HFFc6 (cell line): Measurements from ENCODE around the gene NPL. TPM values are rescaled to one million over a fixed set of nuclear protein-coding genes. Genes with fewer than 3 reads are reported as not detected.

Experiments used
- DNase-seq: peaks from one replicate; pipeline ENCODE4 v3.0.0-alpha.2; 2018
- H3K27ac Mint-ChIP-seq: 2 replicates; pipeline ENCODE4 v1.8.0; 2020; ENCODE audit warnings: mild to moderate bottlenecking, mixed read lengths
- H3K27me3 Mint-ChIP-seq: 2 replicates; pipeline ENCODE4 v1.8.0; 2021; ENCODE audit warnings: mild to moderate bottlenecking, moderate library complexity, mixed read lengths; ENCODE audit not compliant: insufficient read depth
- H3K36me3 Mint-ChIP-seq: 2 replicates; pipeline ENCODE4 v1.8.0; 2021; ENCODE audit warnings: low read depth, mixed read lengths
- H3K4me1 Mint-ChIP-seq: 2 replicates; pipeline ENCODE4 v1.8.0; 2020; ENCODE audit warnings: low read depth, mixed read lengths
- H3K4me3 Mint-ChIP-seq: 2 replicates; pipeline ENCODE4 v1.8.0; 2020; ENCODE audit warnings: mild to moderate bottlenecking, moderate library complexity, mixed read lengths
- H3K9me3 Mint-ChIP-seq: 2 replicates; pipeline ENCODE4 v1.8.0; 2020; ENCODE audit warnings: mild to moderate bottlenecking, mixed read lengths
- CTCF ChIP-seq: fragments of 200-600 bp; sonication (generic); IDR thresholded peaks from 2 replicates; pipeline ENCODE4 v1.5.0; 2021; ENCODE audit warnings: antibody characterized with exemption, mild to moderate bottlenecking
- total RNA-seq, 6 experiments: library from RNA; stranded (reverse); fragmentation: NEBNext Ultra II Directional; extraction: Animal tissue kit (Norgen Biotek cat#: 25700); gene quantifications; 2 replicates in 1 of 6; 3 replicates in 5 of 6; pipeline ENCODE4 v1.2.3, GENCODE V29; 2021

NPL gene
- total RNA-seq, 6 experiments from 2014 or later: 1.2 to 2.0 (median 1.5) TPM

GRCh38 chr1:182795563-182796228 is 6.1 kb downstream of the NPL start:
- DNase-seq: no peak
- Mint-ChIP-seq H3K27ac (no peak overlapping the region), H3K36me3 (no peaks in the 10 kb centered on the region)

GRCh38 chr1:182802006-182802803 is 12.6 kb downstream of the NPL start:
- no peaks in the 10 kb centered on the region for H3K9me3 Mint-ChIP-seq
- H3K27ac Mint-ChIP-seq: no peak overlapping the region
- no peak overlapping the region for H3K4me3 Mint-ChIP-seq
- TF ChIP-seq CTCF: no peak
- no peaks in the 10 kb centered on the region for H3K36me3 Mint-ChIP-seq
- no peak for DNase-seq
- no peaks in the 10 kb centered on the region for H3K27me3 Mint-ChIP-seq
- H3K4me1 Mint-ChIP-seq: no peaks in the 10 kb centered on the region

More at GRCh38 chr1:182795563-182796228, 6.1 kb downstream of the NPL start:
- Mint-ChIP-seq H3K27me3 (no peaks in the 10 kb centered on the region), H3K4me1 (no peaks in the 10 kb centered on the region), H3K4me3 (no peak overlapping the region), H3K9me3 (no peaks in the 10 kb centered on the region)
- TF ChIP-seq CTCF: no peak

GRCh38 chr1:182803846-182804245 is 14.3 kb downstream of the NPL start:
- H3K27ac Mint-ChIP-seq: no peak overlapping the region
- H3K36me3 Mint-ChIP-seq: no peaks in the 10 kb centered on the region
- no peaks in the 10 kb centered on the region for H3K4me1 Mint-ChIP-seq
- H3K9me3 Mint-ChIP-seq: no peaks in the 10 kb centered on the region
- no peak overlapping the region for H3K4me3 Mint-ChIP-seq
- no peak for TF ChIP-seq CTCF
- H3K27me3 Mint-ChIP-seq: no peaks in the 10 kb centered on the region
- no peak for DNase-seq

GRCh38 chr1:182806015-182806678 is 16.6 kb downstream of the NPL start:
- TF ChIP-seq CTCF: no peak
- no peak overlapping the region for H3K4me3 Mint-ChIP-seq
- DNase-seq: no peak
- H3K4me1 Mint-ChIP-seq: peaks cover 6% of the 10 kb centered on the region
- no peak overlapping the region for H3K27ac Mint-ChIP-seq
- H3K27me3 Mint-ChIP-seq: no peaks in the 10 kb centered on the region
- no peaks in the 10 kb centered on the region for H3K9me3 Mint-ChIP-seq
- H3K36me3 Mint-ChIP-seq: no peaks in the 10 kb centered on the region

- H3K9me3 Mint-ChIP-seq: no peaks in the 10 kb centered on the region
- H3K4me3 Mint-ChIP-seq: no peak overlapping the region
- H3K27ac Mint-ChIP-seq: no peak overlapping the region
- H3K27me3 Mint-ChIP-seq: peaks cover 3% of the 10 kb centered on the region; the same call in 1 of the 2 replicates
- no peaks in the 10 kb centered on the region for H3K36me3 Mint-ChIP-seq
- TF ChIP-seq CTCF: no peak
- DNase-seq: no peak
- peaks cover 6% of the 10 kb centered on the region for H3K4me1 Mint-ChIP-seq
Measured at GRCh38 chr1:182807907-182808306, 18.3 kb downstream of the NPL start.
